PFSK-1 (cell line): ENCODE results near the gene RHOD.

Experiments used
- FOXP2 ChIP-seq: optimal IDR thresholded peaks from 2 replicates; pipeline ENCODE3; 2011; ENCODE audit warnings: borderline replicate concordance, control low read depth, inconsistent platforms; ENCODE audit not compliant: insufficient read depth; ENCODE audit errors: extremely low read length, extremely low read depth
- POLR2AphosphoS5 ChIP-seq: IDR thresholded peaks from 2 replicates; pipeline ENCODE4 v1.6.1; 2012; ENCODE audit warnings: low read depth, mild to moderate bottlenecking, control low read depth, low read length, moderate library complexity
- SIN3A ChIP-seq: IDR thresholded peaks from 2 replicates; pipeline ENCODE4 v1.6.1; 2012; ENCODE audit warnings: mild to moderate bottlenecking, low read length, moderate library complexity, borderline replicate concordance; ENCODE audit not compliant: insufficient read depth
- TAF1 ChIP-seq: IDR thresholded peaks from 2 replicates; pipeline ENCODE4 v1.6.1; 2012; ENCODE audit warnings: low read length, control low read depth, borderline replicate concordance; ENCODE audit not compliant: insufficient read depth
- TF ChIP-seq, protein P1 (sequence below), 2 experiments: IDR thresholded peaks; 2 replicates each; pipeline versions ENCODE4 v1.6.1 to v1.8.0; 2011 to 2012; ENCODE audit warnings: low read depth in 2 of 2, low read length in 2 of 2, control low read depth in 1 of 2, inconsistent platforms in 1 of 2, mild to moderate bottlenecking in 1 of 2, moderate library complexity in 1 of 2; ENCODE audit not compliant: insufficient read depth in 1 of 2

RHOD gene

DNA sequence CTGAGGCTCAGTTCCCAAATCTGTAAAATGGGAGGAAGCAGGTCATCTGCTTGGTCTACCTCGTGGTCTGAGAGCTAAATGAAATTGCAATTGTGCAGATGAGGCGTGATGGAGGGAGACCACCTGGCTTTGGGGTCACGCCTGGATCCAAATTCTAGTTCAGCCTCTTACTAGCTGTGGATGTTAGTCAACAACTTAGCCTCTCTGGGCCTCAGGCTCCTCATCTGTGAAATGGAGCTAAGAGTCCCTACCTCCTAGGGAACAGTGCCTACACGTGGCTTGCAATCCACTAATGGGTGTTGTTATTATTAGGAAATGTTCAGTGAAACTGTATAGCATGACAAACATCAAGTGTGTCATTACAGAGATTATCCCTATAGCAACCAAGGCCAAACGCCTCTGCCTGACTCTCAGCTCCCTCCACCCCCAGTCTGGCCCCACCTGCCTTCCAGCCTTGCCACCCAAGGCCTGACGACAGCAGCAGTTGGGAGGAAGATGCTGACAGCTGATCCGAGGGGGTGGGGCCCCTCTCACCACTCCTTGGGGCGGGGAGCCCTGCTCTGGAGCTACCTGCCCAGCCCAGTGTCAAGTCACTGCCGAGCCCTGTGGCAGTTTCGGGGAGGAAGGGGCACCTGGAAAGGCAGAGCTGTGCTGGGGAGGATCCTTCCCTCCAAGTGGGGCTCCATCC is 1.7 kb upstream of the RHOD start:
- TF ChIP-seq TAF1, result no peak
- TF ChIP-seq FOXP2, result no peak
- TF ChIP-seq, protein P1, sequence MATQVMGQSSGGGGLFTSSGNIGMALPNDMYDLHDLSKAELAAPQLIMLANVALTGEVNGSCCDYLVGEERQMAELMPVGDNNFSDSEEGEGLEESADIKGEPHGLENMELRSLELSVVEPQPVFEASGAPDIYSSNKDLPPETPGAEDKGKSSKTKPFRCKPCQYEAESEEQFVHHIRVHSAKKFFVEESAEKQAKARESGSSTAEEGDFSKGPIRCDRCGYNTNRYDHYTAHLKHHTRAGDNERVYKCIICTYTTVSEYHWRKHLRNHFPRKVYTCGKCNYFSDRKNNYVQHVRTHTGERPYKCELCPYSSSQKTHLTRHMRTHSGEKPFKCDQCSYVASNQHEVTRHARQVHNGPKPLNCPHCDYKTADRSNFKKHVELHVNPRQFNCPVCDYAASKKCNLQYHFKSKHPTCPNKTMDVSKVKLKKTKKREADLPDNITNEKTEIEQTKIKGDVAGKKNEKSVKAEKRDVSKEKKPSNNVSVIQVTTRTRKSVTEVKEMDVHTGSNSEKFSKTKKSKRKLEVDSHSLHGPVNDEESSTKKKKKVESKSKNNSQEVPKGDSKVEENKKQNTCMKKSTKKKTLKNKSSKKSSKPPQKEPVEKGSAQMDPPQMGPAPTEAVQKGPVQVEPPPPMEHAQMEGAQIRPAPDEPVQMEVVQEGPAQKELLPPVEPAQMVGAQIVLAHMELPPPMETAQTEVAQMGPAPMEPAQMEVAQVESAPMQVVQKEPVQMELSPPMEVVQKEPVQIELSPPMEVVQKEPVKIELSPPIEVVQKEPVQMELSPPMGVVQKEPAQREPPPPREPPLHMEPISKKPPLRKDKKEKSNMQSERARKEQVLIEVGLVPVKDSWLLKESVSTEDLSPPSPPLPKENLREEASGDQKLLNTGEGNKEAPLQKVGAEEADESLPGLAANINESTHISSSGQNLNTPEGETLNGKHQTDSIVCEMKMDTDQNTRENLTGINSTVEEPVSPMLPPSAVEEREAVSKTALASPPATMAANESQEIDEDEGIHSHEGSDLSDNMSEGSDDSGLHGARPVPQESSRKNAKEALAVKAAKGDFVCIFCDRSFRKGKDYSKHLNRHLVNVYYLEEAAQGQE (IDR thresholded peaks at IDR 0.05; ENCODE audit: insufficient read depth in 1 of 2, low read depth in 2 of 2, low read length in 2 of 2), result no peak
- no peak for TF ChIP-seq POLR2AphosphoS5
- no peak for TF ChIP-seq SIN3A

DNA sequence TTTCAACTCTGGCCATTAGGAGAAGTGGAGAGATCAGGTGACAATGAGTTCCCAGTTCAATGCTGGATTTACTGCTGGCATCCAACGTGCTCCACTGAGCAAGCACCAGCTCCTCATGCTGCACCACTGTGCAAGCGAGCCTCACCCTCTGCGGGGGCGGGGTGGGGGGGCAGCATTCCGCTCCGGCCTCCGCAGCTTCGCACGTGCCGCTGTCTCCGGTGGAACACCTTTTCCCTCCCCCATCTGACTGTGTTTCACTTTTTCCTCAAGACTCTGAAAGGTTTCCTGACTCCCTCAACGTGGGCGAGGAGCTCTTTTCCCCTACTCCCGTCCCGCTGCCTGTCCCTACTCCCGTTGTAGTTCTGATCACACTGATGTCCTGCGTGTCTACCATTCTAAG is 835 bp upstream of the RHOD start:
- TF ChIP-seq, protein P1 (IDR thresholded peaks at IDR 0.05; ENCODE audit: insufficient read depth in 1 of 2, low read depth in 2 of 2, low read length in 2 of 2), result no peak
- TF ChIP-seq TAF1 (no peak), FOXP2 (no peak), POLR2AphosphoS5 (no peak), SIN3A (no peak)

DNA sequence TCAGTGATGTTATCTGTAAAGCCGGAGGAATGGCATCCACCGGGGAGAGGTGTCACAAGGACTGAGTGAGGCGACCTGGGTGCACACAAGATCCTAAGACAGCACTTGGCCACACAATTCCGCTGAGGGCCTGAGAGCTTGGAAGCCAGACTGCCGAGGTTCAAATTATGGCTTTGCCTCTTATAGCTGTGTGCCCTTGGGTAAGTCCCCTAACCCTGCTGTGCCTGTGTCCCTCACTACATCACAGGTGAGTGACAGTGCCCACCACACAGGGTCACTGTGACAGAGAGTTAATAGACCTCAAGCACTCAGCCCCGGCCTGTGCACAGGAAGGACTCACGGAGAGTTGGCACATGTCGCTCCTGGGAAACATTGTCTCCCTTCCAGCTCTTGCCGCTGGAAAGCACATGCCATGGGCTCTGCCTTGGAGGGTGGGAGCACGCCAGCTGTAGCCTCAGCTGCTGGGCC is 592 bp downstream of the RHOD start:
- TF ChIP-seq TAF1, result no peak
- no peak for TF ChIP-seq SIN3A
- TF ChIP-seq, protein P1 (IDR thresholded peaks at IDR 0.05; ENCODE audit: insufficient read depth in 1 of 2, low read depth in 2 of 2, low read length in 2 of 2), result no peak
- TF ChIP-seq POLR2AphosphoS5, result no peak
- TF ChIP-seq FOXP2, result no peak

DNA sequence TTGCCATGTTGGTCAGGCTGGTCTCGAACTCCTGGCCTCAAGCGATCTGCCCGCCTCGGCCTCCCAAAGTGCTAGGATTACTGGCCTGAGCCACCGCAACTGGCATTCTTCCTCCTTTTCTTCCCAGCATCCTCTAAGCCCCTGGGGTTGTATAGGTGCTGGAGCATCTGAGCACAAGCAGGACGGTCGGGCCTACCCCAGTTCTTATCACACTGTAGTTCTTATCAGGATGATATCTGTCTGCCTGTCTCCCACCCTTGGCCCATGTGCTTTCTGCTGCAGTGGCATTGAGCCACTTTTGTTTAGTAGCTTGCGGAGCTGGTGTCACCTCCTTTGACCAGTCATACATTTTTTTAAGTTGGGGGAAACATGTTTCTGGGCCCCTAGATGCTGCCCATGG is 1.9 kb downstream of the RHOD start:
- TF ChIP-seq SIN3A (no peak), FOXP2 (no peak), POLR2AphosphoS5 (no peak), TAF1 (no peak)
- TF ChIP-seq, protein P1 (IDR thresholded peaks at IDR 0.05; ENCODE audit: insufficient read depth in 1 of 2, low read depth in 2 of 2, low read length in 2 of 2), result no peak

DNA sequence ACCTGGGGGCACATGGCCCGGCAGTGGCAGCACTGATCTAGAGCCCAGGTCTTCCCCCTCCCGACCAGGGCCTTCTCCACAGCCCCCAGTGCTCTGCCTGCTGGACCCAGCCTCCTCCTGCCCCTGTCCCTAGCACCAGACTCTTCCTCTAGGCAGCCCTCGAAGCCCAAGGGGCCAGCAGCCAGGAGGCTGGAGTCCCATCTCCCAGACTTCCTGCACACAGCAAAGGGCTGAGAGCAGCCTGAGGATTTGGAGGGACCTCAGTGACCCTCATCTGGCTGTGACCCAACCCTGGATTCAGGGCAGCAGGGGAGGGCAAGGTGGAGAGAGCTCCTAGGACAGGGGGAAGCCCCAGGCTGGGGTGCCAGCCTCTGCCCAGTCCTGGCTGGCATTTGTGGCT is 3.0 kb downstream of the RHOD start:
- no peak for TF ChIP-seq SIN3A
- TF ChIP-seq, protein P1 (IDR thresholded peaks at IDR 0.05; ENCODE audit: insufficient read depth in 1 of 2, low read depth in 2 of 2, low read length in 2 of 2), result no peak
- no peak for TF ChIP-seq FOXP2
- TF ChIP-seq TAF1, result no peak
- TF ChIP-seq POLR2AphosphoS5, result no peak
